NCI-H510A treated with DMSO at 0.1 percent for 48 hours (cell line): ENCODE data around the gene RPL11.
A peak's percentile ranks its signal among the peaks of the same experiment; 100 is the strongest.
"Not testable (repeated sequence)": the region's sequence is repeated elsewhere in the genome, so short reads cannot be mapped to it uniquely, and the experiment has no call there.

Source experiments
- DNase-seq: peaks from one replicate; lab custom pipeline; 2025; lab: John Stamatoyannopoulos, UW

The RPL11 gene

GRCh38 chr1:23691499-23692307 lies at the start of gene RPL11:
RPL11 (plus strand) TSS chr1:23691806; CDS start chr1:23691824, 18 bp downstream.
- DNase-seq, result peak; percentile 94

DNA sequence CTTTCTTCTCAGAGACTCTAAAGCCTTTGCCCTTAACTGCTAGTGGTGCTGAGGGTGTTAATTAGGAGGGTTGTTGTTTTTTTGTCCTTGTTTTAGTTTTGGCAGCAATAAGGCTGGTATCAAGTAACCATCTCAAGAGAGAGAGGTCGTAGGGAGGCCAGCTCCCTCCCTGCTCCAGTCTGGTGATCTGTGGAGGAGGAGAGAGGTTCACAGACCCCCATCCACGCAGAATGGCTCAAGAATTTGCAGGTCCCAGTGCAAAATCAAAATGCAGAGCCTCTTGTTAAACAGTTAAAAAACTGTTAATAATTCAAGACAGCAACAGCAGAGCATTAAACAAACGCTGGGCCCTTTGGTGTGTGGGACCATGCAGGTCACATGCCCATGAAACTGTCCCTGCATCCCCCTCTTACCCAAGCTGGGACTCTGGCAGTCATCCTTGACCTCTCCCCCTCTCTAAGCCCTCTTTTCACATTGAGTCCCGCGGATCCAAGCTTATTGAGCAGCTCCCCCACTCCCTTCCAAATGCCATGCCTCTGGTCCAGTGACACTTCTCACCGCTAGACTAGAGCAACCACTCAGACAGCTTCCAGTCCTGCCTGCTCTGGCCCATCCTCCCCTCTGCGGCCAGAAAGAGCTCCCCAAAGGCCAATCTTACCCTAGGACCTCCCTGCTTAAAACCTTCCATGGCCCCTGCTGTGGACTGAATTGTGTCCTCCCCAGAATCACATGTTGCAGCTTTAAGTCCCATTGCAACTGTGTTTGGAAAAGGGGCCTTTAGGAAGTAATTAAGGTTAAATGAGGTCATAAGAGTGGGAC lies 47.7 kb upstream of the RPL11 start:
- DNase-seq, result peak; percentile 11

- DNase-seq, result no peak
Observed at GRCh38 chr1:23644555-23644866, 47.1 kb upstream of the RPL11 start.

- no peak for DNase-seq
Observed at GRCh38 chr1:23645338-23645737, 46.3 kb upstream of the RPL11 start.

GRCh38 chr1:23646091-23646490 lies 45.5 kb upstream of the RPL11 start:
- DNase-seq, result no peak

DNA sequence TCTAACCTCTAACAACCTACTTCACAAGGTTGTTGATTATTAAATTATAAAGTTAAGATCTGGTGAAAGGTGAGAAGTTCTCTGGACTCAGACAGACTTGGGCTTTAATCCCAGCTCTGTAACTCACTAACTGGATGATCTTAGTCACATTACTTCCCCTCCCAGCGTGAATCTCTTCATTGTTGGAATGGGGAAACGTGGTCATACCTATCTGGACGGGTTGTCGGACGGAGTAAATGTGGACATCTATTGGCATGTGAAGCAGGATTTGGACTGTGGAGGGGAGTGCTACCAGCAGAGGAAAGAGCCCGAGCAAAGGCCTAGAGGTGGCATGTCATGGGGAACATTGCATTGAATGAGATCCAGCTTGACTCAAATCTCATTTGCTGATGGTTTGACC lies 45.1 kb upstream of the RPL11 start:
- no peak for DNase-seq

GRCh38 chr1:23648576-23648975 lies 43.0 kb upstream of the RPL11 start:
- no peak for DNase-seq

- not testable (repeated sequence) for DNase-seq
Observed at GRCh38 chr1:23649157-23649556, 42.4 kb upstream of the RPL11 start.

DNA sequence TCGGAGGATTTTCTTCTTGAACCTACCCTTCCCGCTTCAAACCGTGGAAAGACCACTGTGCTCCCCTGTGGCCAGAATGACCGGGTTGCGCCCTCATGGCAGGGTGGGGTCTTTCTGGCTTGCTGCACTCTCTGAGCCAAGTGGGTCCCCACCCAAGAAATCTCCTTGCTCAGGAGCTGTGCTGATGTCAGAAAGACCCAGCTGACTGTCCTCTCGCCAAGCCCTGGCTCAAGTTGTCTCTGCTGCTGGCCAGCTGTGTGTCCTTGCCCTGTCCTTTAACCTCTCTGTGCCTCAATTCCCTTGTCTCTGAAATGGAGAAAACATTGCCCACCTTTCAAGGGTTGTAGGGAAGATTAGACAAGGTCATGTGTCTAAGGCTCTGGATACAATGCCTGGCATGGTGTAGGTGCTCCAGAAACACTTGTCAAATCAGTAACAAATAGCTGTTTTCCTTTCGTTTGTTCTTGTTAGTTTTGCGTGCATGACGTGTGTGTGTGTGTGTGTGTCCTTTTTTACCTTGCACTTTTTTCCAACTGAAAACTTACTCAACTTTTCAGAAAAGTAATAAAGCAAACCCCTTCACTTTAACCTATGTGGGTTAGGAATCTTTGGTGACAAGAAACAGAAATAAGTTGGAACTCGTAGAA lies 41.1 kb upstream of the RPL11 start:
- DNase-seq, result no peak

GRCh38 chr1:23651069-23651808 lies 40.4 kb upstream of the RPL11 start:
- DNase-seq, result peak; percentile 24

- DNase-seq, result no peak
Observed at GRCh38 chr1:23657659-23658275, 33.8 kb upstream of the RPL11 start.

DNA sequence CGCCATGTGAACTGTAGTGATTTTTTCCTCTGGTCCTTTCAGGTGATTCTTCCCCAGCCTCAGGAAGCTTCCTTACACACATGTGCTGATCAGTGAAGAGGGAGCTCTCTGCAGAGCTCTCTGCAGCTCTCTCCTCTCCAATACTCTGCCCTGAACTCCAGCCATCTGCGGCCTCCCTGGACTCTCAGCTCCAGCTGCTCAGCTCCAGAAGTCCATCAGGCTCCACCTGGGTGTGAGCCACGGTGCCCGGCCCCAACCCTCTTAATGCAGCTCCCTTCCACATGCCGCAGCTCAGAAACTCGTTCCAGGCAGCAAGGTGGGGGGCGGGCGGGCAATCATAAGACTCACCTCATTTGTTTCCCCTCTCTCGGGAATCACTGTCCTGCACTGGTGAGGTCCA lies 30.9 kb upstream of the RPL11 start:
- no peak for DNase-seq

GRCh38 chr1:23661887-23662286 lies 29.7 kb upstream of the RPL11 start:
- DNase-seq, result no peak

- DNase-seq, result no peak
Observed at GRCh38 chr1:23664837-23665795, 26.5 kb upstream of the RPL11 start.

GRCh38 chr1:23667411-23667810 lies 24.2 kb upstream of the RPL11 start:
- no peak for DNase-seq

DNA sequence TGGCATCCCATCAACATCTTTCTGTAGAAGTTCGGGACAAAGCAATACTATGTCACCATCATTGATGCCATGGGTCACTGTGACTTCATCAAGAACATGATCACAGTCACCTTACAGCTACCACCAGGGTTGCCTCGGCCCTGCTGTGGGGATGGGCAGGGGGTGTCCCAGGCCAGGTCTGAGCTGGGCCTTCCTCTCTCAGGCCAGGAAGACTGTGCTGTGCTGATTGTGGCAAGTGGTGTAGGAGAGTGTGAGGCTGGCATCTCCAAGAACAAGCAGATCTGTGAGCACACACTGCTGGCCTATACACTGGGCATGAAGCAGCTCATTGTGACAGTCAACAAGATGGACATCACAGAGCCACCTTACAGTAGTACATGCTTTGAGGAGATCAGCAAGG lies 20.9 kb upstream of the RPL11 start:
- no peak for DNase-seq

DNA sequence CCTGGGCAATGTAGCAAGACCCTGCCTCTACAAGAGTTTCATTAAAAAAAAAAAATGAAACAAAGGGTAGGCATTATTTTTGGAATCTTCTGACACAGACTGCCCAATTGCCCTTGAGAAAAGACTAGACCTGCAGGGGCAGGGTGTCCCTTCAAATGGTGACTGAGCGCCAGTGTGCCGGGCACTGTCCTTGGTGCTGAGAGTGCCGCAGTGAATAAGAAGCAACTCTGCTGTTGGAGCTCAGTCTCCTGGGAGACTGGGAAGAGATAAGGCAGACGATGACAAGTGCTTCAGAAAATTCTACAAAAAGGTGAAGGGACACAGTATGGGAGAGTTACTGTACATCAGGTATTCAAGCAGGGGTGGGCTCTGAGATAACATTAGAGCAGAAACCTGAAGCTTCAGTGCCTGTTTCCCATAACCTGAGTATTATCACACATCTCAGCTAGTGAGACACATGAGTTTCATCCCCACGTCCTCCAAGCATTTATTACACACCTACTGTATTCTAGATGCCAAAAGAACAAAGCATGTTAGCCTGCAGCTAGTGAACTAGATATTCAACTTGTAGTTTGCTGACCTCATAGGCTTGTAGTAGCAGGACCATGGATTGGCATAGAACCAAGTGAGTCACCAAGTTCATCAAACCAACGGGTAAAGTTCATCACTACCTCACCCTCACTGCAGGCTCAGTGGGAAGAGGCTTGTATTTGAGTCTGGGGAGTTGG lies 18.4 kb upstream of the RPL11 start:
- DNase-seq, result no peak

- no peak for DNase-seq
Observed at GRCh38 chr1:23679815-23680214, 11.8 kb upstream of the RPL11 start.

DNA sequence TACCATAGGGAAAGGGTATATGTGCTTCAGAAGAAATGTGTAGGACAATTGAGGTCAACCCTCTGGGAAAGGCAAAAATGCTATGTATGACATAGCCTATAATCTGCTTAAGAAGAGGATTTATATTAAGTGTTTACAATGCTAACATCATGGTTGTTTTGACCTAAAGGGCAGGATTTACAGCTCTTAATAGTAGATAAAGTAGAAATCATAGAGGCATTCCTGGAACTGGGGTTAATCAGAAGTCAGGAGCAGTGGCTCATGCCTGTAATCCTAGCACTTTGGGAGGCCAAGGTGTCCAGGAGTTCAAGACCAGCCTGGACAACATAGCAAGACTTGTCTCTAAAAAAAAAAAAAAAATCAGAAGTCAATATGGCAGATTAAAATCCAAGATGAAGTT lies 8.7 kb upstream of the RPL11 start:
- no peak for DNase-seq

DNA sequence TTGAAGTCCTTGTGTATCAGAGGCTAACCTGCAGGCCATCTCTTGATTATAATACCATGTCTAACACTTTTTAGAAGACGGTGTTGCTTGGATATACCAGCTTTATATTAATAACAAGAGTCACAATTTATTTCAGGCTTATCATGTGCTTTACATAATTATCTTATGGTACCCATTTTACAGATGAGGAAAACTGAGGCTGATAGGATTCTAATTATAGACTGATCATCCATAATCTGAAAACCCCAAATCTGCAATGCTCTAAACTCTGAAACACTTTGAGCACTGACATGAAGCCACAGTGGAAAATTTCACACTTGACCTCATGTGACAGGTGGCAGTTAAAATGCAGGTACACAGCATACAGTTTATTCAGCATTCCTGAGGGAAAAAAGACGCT lies 7.2 kb upstream of the RPL11 start:
- DNase-seq, result no peak
